HCT116 (cell line): ENCODE measurements around the gene MAMLD1. TPM values are rescaled to one million over a fixed set of nuclear protein-coding genes. Genes with fewer than 3 reads are reported as not detected.

Experiments
- ATAC-seq: fragments of 200-7000 bp; cut with Tn5 transposase; 2 replicates; pipeline ENCODE4 v1.9.1; 2020; ENCODE audit warnings: mild to moderate bottlenecking, moderate library complexity
- BruUV-seq: library from RNA; stranded (reverse); fragments of 400-500 nt; replicated peaks from 2 replicates; lab custom pipeline; 2021; lab: Mats Ljungman, UMichigan
- CTCF ChIA-PET: fragments of 300-600 bp; sonication (Branson Sonifier 250); formaldehyde crosslinking; loops from one replicate; lab custom pipeline; 2021; ENCODE audit warnings: antibody characterized with exemption; lab: Charles Lee
- POLR2A ChIA-PET: fragments of 300-600, 350-600 bp; sonication (Branson Sonifier 250); formaldehyde crosslinking; loops from one replicate; lab custom pipeline; 2021; ENCODE audit warnings: antibody characterized with exemption; lab: Charles Lee
- RAD21 ChIA-PET, 2 experiments: fragments of 300-600 bp; sonication (Branson Sonifier 250); formaldehyde crosslinking; loops; one replicate each; lab custom pipeline; 2023; ENCODE audit warnings: low total read pairs in 2 of 2; ENCODE audit not compliant: uncharacterized antibody in 2 of 2, unreplicated experiment in 2 of 2, low non-redundant PET in 1 of 2; lab: Charles Lee
- DNase-seq: peaks from one replicate; pipeline ENCODE4 v3.0.0-alpha.2; 2010; ENCODE audit warnings: low read depth, low spot score
- H2AFZ ChIP-seq: fragments of 200-600 bp; shearing (Covaris generic), sonication (generic); 2 replicates; pipeline ENCODE4 v1.6.1; 2017; ENCODE audit warnings: low read depth, mixed run types, mixed read lengths, antibody characterized with exemption, low read length; ENCODE audit not compliant: poor library complexity, severe bottlenecking
- H3K27ac ChIP-seq: 2 replicates; pipeline ENCODE4 v1.5.1; 2012; ENCODE audit warnings: low read depth, low read length
- H3K27me3 ChIP-seq: fragments of 200-600 bp; sonication (generic); 2 replicates; pipeline ENCODE4 v1.6.1; 2016; ENCODE audit warnings: mixed run types, low read length, mixed read lengths; ENCODE audit not compliant: insufficient read depth
- H3K36me3 ChIP-seq, 2 experiments: fragments of 200-500 bp in 1 of 2; fragments of 200-600 bp in 1 of 2; sonication (Bioruptor generic) in 1 of 2; sonication (generic) in 1 of 2; 2 replicates each; pipeline versions ENCODE4 v1.5.1 to v1.6.1; 2014 to 2016; ENCODE audit warnings: low read length in 2 of 2, inconsistent platforms in 1 of 2, mixed read lengths in 1 of 2, mixed run types in 1 of 2; ENCODE audit not compliant: insufficient read depth in 2 of 2, control insufficient read depth in 1 of 2
- H3K4me1 ChIP-seq, 2 experiments: fragments of 200-600 bp in 1 of 2; sonication (generic) in 1 of 2; 2 replicates each; pipeline versions ENCODE4 v1.5.1 to v1.6.1; 2012 to 2017; ENCODE audit warnings: low read length in 2 of 2, inconsistent platforms in 1 of 2, mild to moderate bottlenecking in 1 of 2, mixed read lengths in 1 of 2, mixed run types in 1 of 2, moderate library complexity in 1 of 2; ENCODE audit not compliant: insufficient read depth in 2 of 2, control insufficient read depth in 1 of 2
- H3K4me2 ChIP-seq: fragments of 200-600 bp; sonication (generic); 2 replicates; pipeline ENCODE4 v1.6.1; 2017; ENCODE audit warnings: mixed run types, low read length, mixed read lengths
- H3K4me3 ChIP-seq, 2 experiments: fragments of 200-600 bp in 1 of 2; sonication (generic) in 1 of 2; replicated peaks in 1 of 2; 2 replicates each; pipeline ENCODE4 v1.5.1; 2011 to 2016; ENCODE audit warnings: low read length in 2 of 2, control low read depth in 1 of 2, low read depth in 1 of 2, mild to moderate bottlenecking in 1 of 2, mixed read lengths in 1 of 2, mixed run types in 1 of 2
- H3K79me2 ChIP-seq: fragments of 200-600 bp; sonication (generic); 2 replicates; pipeline ENCODE4 v1.6.1; 2017; ENCODE audit warnings: mild to moderate bottlenecking, mixed run types, low read length, moderate library complexity, mixed read lengths; ENCODE audit not compliant: insufficient read depth
- H3K9ac ChIP-seq: fragments of 200-600 bp; sonication (generic); 2 replicates; pipeline ENCODE4 v1.6.1; 2016; ENCODE audit warnings: low read length, mixed read lengths
- H3K9me2 ChIP-seq: fragments of 200-600 bp; sonication (generic), shearing (Covaris generic); 2 replicates; pipeline ENCODE4 v1.6.1; 2017; ENCODE audit warnings: mixed run types, mild to moderate bottlenecking, moderate library complexity; ENCODE audit not compliant: insufficient read depth
- H3K9me3 ChIP-seq, 2 experiments: fragments of 200-500 bp in 1 of 2; fragments of 200-600 bp in 1 of 2; sonication (Bioruptor generic) in 1 of 2; sonication (generic) in 1 of 2; 2 replicates each; pipeline ENCODE4 v1.6.1; 2014 to 2017; ENCODE audit warnings: low read length in 2 of 2, mixed read lengths in 2 of 2, inconsistent platforms in 1 of 2, low read depth in 1 of 2, mild to moderate bottlenecking in 1 of 2, mixed run types in 1 of 2, moderate library complexity in 1 of 2; ENCODE audit not compliant: control insufficient read depth in 1 of 2, insufficient read depth in 1 of 2
- H4K20me1 ChIP-seq: fragments of 200-600 bp; sonication (generic), shearing (Covaris generic); 2 replicates; pipeline ENCODE4 v1.6.1; 2017; ENCODE audit warnings: mixed run types, mild to moderate bottlenecking, moderate library complexity; ENCODE audit not compliant: insufficient read depth
- CBX3 ChIP-seq: IDR thresholded peaks from 2 replicates; pipeline ENCODE4 v1.6.1; 2012; ENCODE audit warnings: low read depth
- CEBPB ChIP-seq: IDR thresholded peaks from 2 replicates; pipeline ENCODE4 v1.6.1; 2012; ENCODE audit warnings: low read depth
- EGR1 ChIP-seq: IDR thresholded peaks from 2 replicates; pipeline ENCODE4 v1.6.1; 2012; ENCODE audit warnings: low read depth
- ELF1 ChIP-seq: IDR thresholded peaks from 2 replicates; pipeline ENCODE4 v1.6.1; 2012; ENCODE audit warnings: low read depth, borderline replicate concordance
- EZH2 ChIP-seq: fragments of 200-600 bp; sonication (generic); IDR thresholded peaks from 2 replicates; pipeline ENCODE4 v1.6.1; 2017; ENCODE audit warnings: antibody characterized with exemption, mixed run types
- JUND ChIP-seq: IDR thresholded peaks from 2 replicates; pipeline ENCODE4 v1.6.1; 2012
- MAX ChIP-seq: IDR thresholded peaks from 2 replicates; pipeline ENCODE4 v1.6.1; 2012
- POLR2A ChIP-seq: IDR thresholded peaks from 2 replicates; pipeline ENCODE4 v1.7.0; 2011; ENCODE audit warnings: borderline replicate concordance; ENCODE audit not compliant: insufficient read depth, insufficient read length; ENCODE audit errors: extremely low read depth
- POLR2AphosphoS5 ChIP-seq: IDR thresholded peaks from 2 replicates; pipeline ENCODE4 v1.6.1; 2011; ENCODE audit warnings: mild to moderate bottlenecking, low read depth, low read length, moderate library complexity
- RAD21 ChIP-seq: IDR thresholded peaks from 2 replicates; pipeline ENCODE4 v1.6.1; 2012; ENCODE audit warnings: low read depth, mild to moderate bottlenecking
- REST ChIP-seq: IDR thresholded peaks from 2 replicates; pipeline ENCODE4 v1.6.1; 2012; ENCODE audit warnings: low read depth
- SIN3A ChIP-seq: IDR thresholded peaks from 2 replicates; pipeline ENCODE4 v1.6.1; 2012; ENCODE audit warnings: low read depth
- SP1 ChIP-seq: IDR thresholded peaks from 2 replicates; pipeline ENCODE4 v1.6.1; 2012; ENCODE audit warnings: low read depth
- TCF7L2 ChIP-seq: IDR thresholded peaks from 2 replicates; pipeline ENCODE4 v1.7.0; 2011; ENCODE audit warnings: borderline replicate concordance, inconsistent platforms; ENCODE audit not compliant: insufficient read depth, insufficient read length; ENCODE audit errors: extremely low read depth
- YY1 ChIP-seq: IDR thresholded peaks from 2 replicates; pipeline ENCODE4 v1.6.1; 2011; ENCODE audit warnings: low read length, low read depth, moderate library complexity, mild to moderate bottlenecking; ENCODE audit not compliant: insufficient replicate concordance; ENCODE audit errors: extremely low read depth
- ZBTB33 ChIP-seq: IDR thresholded peaks from 2 replicates; pipeline ENCODE4 v1.6.1; 2011; ENCODE audit warnings: mild to moderate bottlenecking, low read length, moderate library complexity; ENCODE audit not compliant: insufficient replicate concordance; ENCODE audit errors: extremely low read depth
- ZFX ChIP-seq: fragments of 450-650 bp; IDR thresholded peaks from 2 replicates; pipeline ENCODE4 v1.6.1; 2017
- intact Hi-C: fragments of 100-400 bp; cut with micrococcal nuclease; formaldehyde crosslinking; loops from 2 replicates; pipeline ENCODE4 v1.10.0; 2022
- total RNA-seq: library from RNA; stranded (reverse); gene quantifications from one replicate; pipeline ENCODE4 v1.2.1, GENCODE V29; 2021; ENCODE audit not compliant: unreplicated experiment

MAMLD1 gene
- total RNA-seq, 1 experiment from 2014 or later, result 3.6 TPM

- H3K4me2 ChIP-seq, result no peak overlapping the region
- no peak for DNase-seq
- H3K9me2 ChIP-seq, result no peaks in the 10 kb centered on the region
- H3K4me3 ChIP-seq, result no peak overlapping the region
- H2AFZ ChIP-seq, result no peak overlapping the region
- no peaks in the 10 kb centered on the region for H4K20me1 ChIP-seq
- no peak for TF ChIP-seq POLR2A
- no peak for TF ChIP-seq ZFX
- TF ChIP-seq POLR2AphosphoS5, result no peak
- TF ChIP-seq CEBPB, result no peak
- no peak for TF ChIP-seq SIN3A
- TF ChIP-seq TCF7L2, result no peak
- TF ChIP-seq CBX3, result no peak
- no peak for ATAC-seq
- no peak overlapping the region for H3K9ac ChIP-seq
- H3K9me3 ChIP-seq, result no peaks in the 10 kb centered on the region
- H3K4me1 ChIP-seq, result no peaks in the 10 kb centered on the region
- no peaks in the 10 kb centered on the region for H3K36me3 ChIP-seq
- no TSS peak for BruUV-seq
- H3K27me3 ChIP-seq, result no peaks in the 10 kb centered on the region
- CTCF ChIA-PET, result no interaction called here
- no peak overlapping the region for H3K27ac ChIP-seq
- POLR2A ChIA-PET, result no interaction called here
- no peaks in the 10 kb centered on the region for H3K79me2 ChIP-seq
- RAD21 ChIA-PET, result no interaction called here
- intact Hi-C loops, result no loop called here
These were observed 7.2 kb upstream of the MAMLD1 start for GRCh38 chrX:150355913-150356312.

GRCh38 chrX:150357790-150358189, 5.3 kb upstream of the MAMLD1 start:
- H3K9ac ChIP-seq, result no peak overlapping the region
- ChIA-PET POLR2A (no interaction called here), RAD21 (no interaction called here), CTCF (no interaction called here)
- H3K27ac ChIP-seq, result no peak overlapping the region
- H3K79me2 ChIP-seq, result no peaks in the 10 kb centered on the region
- H3K36me3 ChIP-seq, result no peaks in the 10 kb centered on the region
- H3K4me3 ChIP-seq, result no peak overlapping the region
- ATAC-seq, result no peak
- no peaks in the 10 kb centered on the region for H3K9me2 ChIP-seq
- BruUV-seq, result no TSS peak
- intact Hi-C loops, result no loop called here
- peaks cover 2 to 6% of the 10 kb centered on the region in 2 experiments; a peak in 1 of 4 replicates for H3K4me1 ChIP-seq
- H3K27me3 ChIP-seq, result no peaks in the 10 kb centered on the region
- H3K4me2 ChIP-seq, result no peak overlapping the region
- no peak for DNase-seq
- H4K20me1 ChIP-seq, result no peaks in the 10 kb centered on the region
- no peaks in the 10 kb centered on the region for H3K9me3 ChIP-seq
- H2AFZ ChIP-seq, result no peak overlapping the region
- TF ChIP-seq JUND, result no peak
- no peak for TF ChIP-seq POLR2A
- no peak for TF ChIP-seq POLR2AphosphoS5
- TF ChIP-seq CEBPB, result no peak
- TF ChIP-seq REST, result no peak
- no peak for TF ChIP-seq ELF1
- TF ChIP-seq ZBTB33, result no peak
- TF ChIP-seq YY1, result no peak
- TF ChIP-seq SP1, result no peak
- TF ChIP-seq RAD21, result no peak
- TF ChIP-seq EZH2, result no peak
- no peak for TF ChIP-seq TCF7L2
- no peak for TF ChIP-seq CBX3
- no peak for TF ChIP-seq EGR1
- TF ChIP-seq MAX, result no peak
